Ramos (cell line): ENCODE data around the gene NDC80.
"Not testable (repeated sequence)": the region's sequence is repeated elsewhere in the genome, so short reads cannot be mapped to it uniquely, and the experiment has no call there.

Experiments used
- in situ Hi-C: fragments of 300-500 bp; cut with MboI; formaldehyde crosslinking; loops from one replicate; pipeline ENCODE4 v1.14.3; 2022; ENCODE audit warnings: low sequenced_read_pairs; ENCODE audit not compliant: unreplicated experiment

Gene NDC80

GRCh38 chr18:2660849-2661248 is 89.5 kb downstream of the NDC80 start:
- in situ Hi-C loops = not testable (repeated sequence)

DNA sequence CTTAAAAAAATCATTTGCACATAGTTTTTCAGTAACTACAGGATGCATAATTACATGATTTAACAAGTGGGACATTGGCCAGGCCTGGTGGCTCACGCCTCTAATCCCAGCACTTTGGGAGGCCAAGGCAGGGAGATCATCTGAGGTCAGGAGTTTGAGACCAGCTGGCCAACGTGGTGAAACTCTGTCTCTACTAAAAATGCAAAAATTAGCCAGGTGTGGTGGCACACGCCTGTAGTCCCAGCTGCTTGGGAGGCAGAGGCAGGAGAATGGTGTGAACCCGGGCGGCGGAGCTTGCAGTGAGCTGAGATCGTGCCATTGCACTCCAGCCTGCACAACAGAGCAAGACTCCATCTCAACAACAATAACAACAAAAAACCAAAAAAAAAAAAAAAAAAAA is 90.9 kb downstream of the NDC80 start:
- in situ Hi-C loops = not testable (repeated sequence)

- in situ Hi-C loops = no loop called here
Observed at GRCh38 chr18:2662990-2663389, 91.6 kb downstream of the NDC80 start.
